GM12864 (cell line): ENCODE measurements around the gene SOX2.

Source experiments
- DNase-seq: peaks from one replicate; pipeline ENCODE4 v3.0.0-alpha.2; 2011; ENCODE audit warnings: low read depth
- H3K4me3 ChIP-seq: 2 replicates; pipeline ENCODE4 v1.5.1; 2011; ENCODE audit warnings: mild to moderate bottlenecking, low read depth, low read length, control low read depth
- CTCF ChIP-seq: IDR thresholded peaks from 2 replicates; pipeline ENCODE4 v1.5.1; 2011; ENCODE audit warnings: low read depth, mild to moderate bottlenecking, moderate library complexity, low read length, control low read depth, inconsistent platforms; ENCODE audit errors: missing control alignments

The SOX2 gene

GRCh38 chr3:181699171-181699903 is 12.4 kb upstream of the SOX2 start:
- H3K4me3 ChIP-seq: no peak overlapping the region
- no peak for DNase-seq
- no peak for TF ChIP-seq CTCF

GRCh38 chr3:181700168-181701087 is 11.3 kb upstream of the SOX2 start:
- H3K4me3 ChIP-seq: no peak overlapping the region
- DNase-seq: peak; percentile 26
- TF ChIP-seq CTCF: peak; percentile 93

- no peak for DNase-seq
- TF ChIP-seq CTCF: no peak
- no peak overlapping the region for H3K4me3 ChIP-seq
Measured at GRCh38 chr3:181701096-181701495, 10.6 kb upstream of the SOX2 start.

GRCh38 chr3:181703601-181704420 is 7.9 kb upstream of the SOX2 start:
- no peak for TF ChIP-seq CTCF
- no peak overlapping the region for H3K4me3 ChIP-seq
- no peak for DNase-seq

- TF ChIP-seq CTCF: no peak
- no peak overlapping the region for H3K4me3 ChIP-seq
- no peak for DNase-seq
Measured at GRCh38 chr3:181704421-181705085, 7.2 kb upstream of the SOX2 start.

- no peak for TF ChIP-seq CTCF
- H3K4me3 ChIP-seq: no peak overlapping the region
- no peak for DNase-seq
Measured at GRCh38 chr3:181705086-181705480, 6.6 kb upstream of the SOX2 start.
